Renal pelvis (tissue), 4 donors: ENCODE results near the gene LRRTM3. TPM values are rescaled to one million over a fixed set of nuclear protein-coding genes. Genes with fewer than 3 reads are reported as not detected.

Source experiments
- DNase-seq: peaks from one replicate; pipeline ENCODE4 v3.0.0-alpha.2; 2013
- polyA plus RNA-seq, 3 donors: library from polyadenylated mRNA; unstranded; fragments of 120-200 nt; gene quantifications; one replicate each; pipeline ENCODE4 v1.2.1, GENCODE V29; 2013; ENCODE audit not compliant: insufficient read length in 3 of 3

LRRTM3 gene
- polyA plus RNA-seq, 3 donors: 3.5 to 5.3 (median 5.0) TPM

DNA sequence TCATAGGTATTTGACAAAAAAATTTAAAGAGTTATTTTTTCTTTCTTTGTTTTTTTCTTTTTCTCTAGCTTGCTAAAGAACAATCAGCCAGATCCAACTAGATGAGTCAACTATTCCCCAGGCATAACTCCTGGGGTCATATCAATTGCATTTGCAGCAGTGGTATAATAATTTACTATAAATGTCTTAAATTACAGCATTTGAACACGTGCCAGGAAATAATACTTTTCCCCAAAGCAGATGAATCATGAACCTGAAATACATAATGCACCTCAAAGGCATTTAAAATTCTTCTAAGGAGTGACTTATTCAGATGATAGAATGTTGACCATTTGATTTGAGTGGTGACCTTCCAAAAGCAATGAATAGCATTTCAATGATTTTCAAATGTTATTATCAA, 190.1 kb downstream of the LRRTM3 start:
- no peak for DNase-seq

GRCh38 chr10:67119651-67120050, 193.8 kb downstream of the LRRTM3 start:
- no peak for DNase-seq

DNA sequence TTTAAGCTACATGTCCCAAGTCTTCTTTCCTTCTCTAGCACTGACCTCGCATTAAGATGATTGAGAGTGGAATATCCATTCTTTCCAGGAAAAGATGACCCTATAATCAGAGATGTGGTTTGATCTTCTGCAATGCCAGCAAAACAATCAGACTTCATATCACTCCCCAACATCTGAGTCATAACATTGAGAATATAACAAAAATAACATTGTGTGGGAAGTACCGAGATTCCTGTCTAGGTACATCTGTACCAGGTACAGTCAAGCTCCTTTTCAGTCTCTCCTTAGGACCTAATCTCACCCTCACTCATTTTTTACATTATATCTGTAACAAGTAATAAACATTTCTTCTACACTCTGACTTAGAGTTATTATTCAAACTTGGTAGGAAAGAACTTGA, 201.6 kb downstream of the LRRTM3 start:
- no peak for DNase-seq

DNA sequence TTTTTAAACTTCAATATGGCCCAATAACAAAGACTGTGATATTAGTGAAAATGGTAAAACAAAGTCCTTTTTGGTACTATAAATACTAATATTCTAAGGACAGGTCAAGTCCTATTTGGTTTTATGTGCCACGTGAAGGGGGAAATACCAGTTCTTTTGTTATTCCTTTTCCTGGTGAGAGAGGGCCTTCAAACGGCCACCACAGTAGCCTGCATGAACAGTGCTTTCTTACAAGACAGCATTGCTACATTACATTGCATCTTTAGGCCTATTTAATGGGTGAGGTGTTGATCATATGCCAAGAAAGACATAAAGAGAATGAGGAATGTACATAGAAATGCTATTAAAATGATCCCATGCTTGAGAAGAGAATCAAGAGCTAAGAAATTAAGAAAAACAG, 214.8 kb downstream of the LRRTM3 start:
- no peak for DNase-seq

DNA sequence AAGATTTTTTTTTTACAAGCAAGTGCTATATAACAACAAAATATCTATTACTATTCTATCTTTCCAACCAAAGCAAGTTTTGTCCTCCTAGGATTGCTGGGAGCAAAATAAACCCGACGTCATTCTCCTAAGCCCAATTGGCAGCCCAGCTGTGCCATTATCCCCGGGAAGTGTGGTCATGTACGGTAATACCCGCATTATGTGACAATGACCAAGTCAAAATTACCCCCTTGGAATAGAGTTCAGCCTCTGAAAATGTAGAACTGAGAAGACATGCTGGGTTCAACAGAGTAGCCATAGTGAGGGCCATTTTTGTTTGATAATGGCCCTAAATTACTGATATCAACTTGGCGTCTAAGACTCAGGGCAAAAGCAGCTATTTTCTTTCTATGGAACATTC, 215.5 kb downstream of the LRRTM3 start:
- DNase-seq: no peak

- no peak for DNase-seq
Observed at GRCh38 chr10:67144530-67144929, 218.7 kb downstream of the LRRTM3 start.
